Loucy (cell line): ENCODE data around the gene ABCC9.
"Not testable (repeated sequence)": the region's sequence is repeated elsewhere in the genome, so short reads cannot be mapped to it uniquely, and the experiment has no call there.

ENCODE experiments used
- H2AFZ ChIP-seq: fragments of 200-600 bp; sonication (generic); 2 replicates; pipeline ENCODE4 v1.6.0; 2016; ENCODE audit warnings: antibody characterized with exemption, mild to moderate bottlenecking, low read length, moderate library complexity
- H3F3A ChIP-seq: fragments of 200-600 bp; 2 replicates; pipeline ENCODE4 v1.6.0; 2016; ENCODE audit warnings: antibody characterized with exemption, low read depth, mild to moderate bottlenecking
- H3K27me3 ChIP-seq: fragments of 200-600 bp; sonication (generic); 2 replicates; pipeline ENCODE4 v1.6.1; 2014; ENCODE audit warnings: low read length, mild to moderate bottlenecking; ENCODE audit not compliant: insufficient read depth, poor library complexity, severe bottlenecking
- H3K36me3 ChIP-seq: fragments of 200-600 bp; sonication (generic); 2 replicates; pipeline ENCODE4 v1.6.1; 2016; ENCODE audit warnings: low read length; ENCODE audit not compliant: insufficient read depth
- H3K4me1 ChIP-seq: fragments of 200-600 bp; sonication (generic); 2 replicates; pipeline ENCODE4 v1.5.1; 2014; ENCODE audit warnings: low read length, mild to moderate bottlenecking; ENCODE audit not compliant: insufficient read depth, poor library complexity, severe bottlenecking
- H3K4me2 ChIP-seq: fragments of 200-600 bp; sonication (generic); 2 replicates; pipeline ENCODE4 v1.6.0; 2014; ENCODE audit warnings: antibody characterized with exemption, low read length, low read depth, mild to moderate bottlenecking; ENCODE audit not compliant: poor library complexity, severe bottlenecking
- H3K4me3 ChIP-seq: fragments of 200-600 bp; sonication (generic); 2 replicates; pipeline ENCODE4 v1.5.1; 2014; ENCODE audit warnings: low read length, mild to moderate bottlenecking, mixed read lengths; ENCODE audit not compliant: poor library complexity, severe bottlenecking
- H3K79me2 ChIP-seq: fragments of 200-600 bp; sonication (generic); 2 replicates; pipeline ENCODE4 v1.6.1; 2014; ENCODE audit warnings: low read length; ENCODE audit not compliant: insufficient read depth
- H3K9ac ChIP-seq: fragments of 200-600 bp; sonication (generic); 2 replicates; pipeline ENCODE4 v1.6.0; 2014; ENCODE audit warnings: mild to moderate bottlenecking, low read depth, low read length, moderate library complexity; ENCODE audit not compliant: poor library complexity, severe bottlenecking
- H3K9me2 ChIP-seq: fragments of 200-600 bp; sonication (generic); replicated peaks from 2 replicates; pipeline ENCODE4 v1.6.1; 2016; ENCODE audit warnings: low read depth, low read length, mixed read lengths
- H3K9me3 ChIP-seq: fragments of 200-600 bp; sonication (generic); 2 replicates; pipeline ENCODE4 v1.6.1; 2014; ENCODE audit warnings: mild to moderate bottlenecking, antibody characterized with exemption, low read length, low read depth; ENCODE audit not compliant: insufficient read depth
- H4K20me1 ChIP-seq: fragments of 200-600 bp; sonication (generic); 2 replicates; pipeline ENCODE4 v1.6.0; 2014; ENCODE audit warnings: antibody characterized with exemption, low read length, mild to moderate bottlenecking; ENCODE audit not compliant: insufficient read depth, poor library complexity, severe bottlenecking
- CTCF ChIP-seq: fragments of 200-600 bp; sonication (generic); conservative IDR thresholded peaks from 2 replicates; pipeline ENCODE4 v1.5.1; 2014; ENCODE audit warnings: mild to moderate bottlenecking, antibody characterized with exemption, low read length
- EZH2phosphoT487 ChIP-seq: fragments of 200-600 bp; IDR thresholded peaks from 2 replicates; pipeline ENCODE4 v1.6.1; 2018; ENCODE audit warnings: antibody characterized with exemption, mild to moderate bottlenecking, moderate library complexity, borderline replicate concordance

ABCC9 gene

GRCh38 chr12:21786041-21786531 lies 155.1 kb downstream of the ABCC9 start:
- H2AFZ ChIP-seq, result no peak overlapping the region
- no peak overlapping the region for H3K4me3 ChIP-seq
- TF ChIP-seq EZH2phosphoT487, result no peak
- TF ChIP-seq CTCF, result no peak
- no peaks in the 10 kb centered on the region for H3K9me2 ChIP-seq
- H4K20me1 ChIP-seq, result no peaks in the 10 kb centered on the region
- no peaks in the 10 kb centered on the region for H3K9me3 ChIP-seq
- no peaks in the 10 kb centered on the region for H3K27me3 ChIP-seq
- H3K79me2 ChIP-seq, result no peaks in the 10 kb centered on the region
- H3F3A ChIP-seq, result no peaks in the 10 kb centered on the region
- H3K9ac ChIP-seq, result no peak overlapping the region
- H3K4me2 ChIP-seq, result no peak overlapping the region
- no peaks in the 10 kb centered on the region for H3K36me3 ChIP-seq
- H3K4me1 ChIP-seq, result no peaks in the 10 kb centered on the region

GRCh38 chr12:21782723-21783122 lies 158.5 kb downstream of the ABCC9 start:
- not testable (repeated sequence) for H3K4me2 ChIP-seq, H3K9ac ChIP-seq, H3K27me3 ChIP-seq, H2AFZ ChIP-seq, H3F3A ChIP-seq, H3K9me2 ChIP-seq, H3K79me2 ChIP-seq, H3K36me3 ChIP-seq, H3K4me1 ChIP-seq, H3K9me3 ChIP-seq, H3K4me3 ChIP-seq, H4K20me1 ChIP-seq

GRCh38 chr12:21780786-21781185 lies 160.4 kb downstream of the ABCC9 start:
- Histone ChIP-seq H3K4me1 (no peaks in the 10 kb centered on the region), H3K9ac (no peak overlapping the region), H2AFZ (no peak overlapping the region), H3F3A (no peaks in the 10 kb centered on the region), H3K36me3 (no peaks in the 10 kb centered on the region), H4K20me1 (no peaks in the 10 kb centered on the region), H3K9me2 (no peaks in the 10 kb centered on the region), H3K27me3 (no peaks in the 10 kb centered on the region), H3K4me2 (no peak overlapping the region), H3K79me2 (no peaks in the 10 kb centered on the region), H3K9me3 (no peaks in the 10 kb centered on the region), H3K4me3 (no peak overlapping the region)
- no peak for TF ChIP-seq EZH2phosphoT487
- no peak for TF ChIP-seq CTCF

- no peaks in the 10 kb centered on the region for H3K4me1 ChIP-seq
- no peaks in the 10 kb centered on the region for H3K9me2 ChIP-seq
- no peaks in the 10 kb centered on the region for H3K9me3 ChIP-seq
- no peak overlapping the region for H3K4me2 ChIP-seq
- no peak overlapping the region for H3K4me3 ChIP-seq
- H4K20me1 ChIP-seq, result no peaks in the 10 kb centered on the region
- no peak overlapping the region for H3K9ac ChIP-seq
- no peaks in the 10 kb centered on the region for H3K36me3 ChIP-seq
- H3K27me3 ChIP-seq, result no peaks in the 10 kb centered on the region
- H2AFZ ChIP-seq, result no peak overlapping the region
- no peaks in the 10 kb centered on the region for H3F3A ChIP-seq
- no peaks in the 10 kb centered on the region for H3K79me2 ChIP-seq
- TF ChIP-seq EZH2phosphoT487, result no peak
- TF ChIP-seq CTCF, result no peak
Measured at GRCh38 chr12:21776175-21776574, 165.1 kb downstream of the ABCC9 start.
